ENCODE data around the gene ATL3.
"Not testable (repeated sequence)": the region's sequence is repeated elsewhere in the genome, so short reads cannot be mapped to it uniquely, and the experiment has no call there.

ATL3 gene

DNA sequence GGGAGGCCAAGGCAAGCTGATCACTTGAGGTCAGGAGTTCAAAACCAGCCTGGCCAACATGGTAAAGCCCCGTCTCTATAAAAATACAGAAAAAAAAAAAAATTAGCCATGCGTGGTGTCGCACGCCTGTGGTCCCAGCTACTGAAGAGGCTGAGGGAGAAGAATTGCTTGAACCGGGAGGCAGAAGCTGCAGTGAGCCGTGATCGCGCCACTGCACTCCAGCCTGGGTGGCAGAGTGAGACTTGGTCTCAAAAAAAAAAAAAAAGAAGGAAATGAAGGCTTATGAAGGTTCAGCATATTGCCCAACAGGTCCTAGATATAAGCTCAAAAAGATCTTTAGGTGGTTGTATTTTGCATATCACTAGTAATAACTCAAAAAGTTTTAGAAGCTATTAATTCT is 10.2 kb downstream of the ATL3 start:
- no peak for DNase-seq (ENCODE audit: extremely low spot score)
- ChIA-PET POLR2A (interaction anchor here (0.7 kb wide), 1 partner anchor 10 kb away, joined by 3 read pairs; no protein-coding TSS in a partner anchor), CTCF (interaction anchor here (0.8 to 3.2 kb wide), 10 partner anchors 9 to 182 kb away, joined by 3 to 19 read pairs (median 4); partner anchors contain the start of gene ATL3)
- TF ChIP-seq, protein P1, sequence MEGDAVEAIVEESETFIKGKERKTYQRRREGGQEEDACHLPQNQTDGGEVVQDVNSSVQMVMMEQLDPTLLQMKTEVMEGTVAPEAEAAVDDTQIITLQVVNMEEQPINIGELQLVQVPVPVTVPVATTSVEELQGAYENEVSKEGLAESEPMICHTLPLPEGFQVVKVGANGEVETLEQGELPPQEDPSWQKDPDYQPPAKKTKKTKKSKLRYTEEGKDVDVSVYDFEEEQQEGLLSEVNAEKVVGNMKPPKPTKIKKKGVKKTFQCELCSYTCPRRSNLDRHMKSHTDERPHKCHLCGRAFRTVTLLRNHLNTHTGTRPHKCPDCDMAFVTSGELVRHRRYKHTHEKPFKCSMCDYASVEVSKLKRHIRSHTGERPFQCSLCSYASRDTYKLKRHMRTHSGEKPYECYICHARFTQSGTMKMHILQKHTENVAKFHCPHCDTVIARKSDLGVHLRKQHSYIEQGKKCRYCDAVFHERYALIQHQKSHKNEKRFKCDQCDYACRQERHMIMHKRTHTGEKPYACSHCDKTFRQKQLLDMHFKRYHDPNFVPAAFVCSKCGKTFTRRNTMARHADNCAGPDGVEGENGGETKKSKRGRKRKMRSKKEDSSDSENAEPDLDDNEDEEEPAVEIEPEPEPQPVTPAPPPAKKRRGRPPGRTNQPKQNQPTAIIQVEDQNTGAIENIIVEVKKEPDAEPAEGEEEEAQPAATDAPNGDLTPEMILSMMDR (IDR thresholded peaks at IDR 0.05; ENCODE audit: control extremely low read depth, extremely low read depth, low read depth, missing control alignments), result no peak

DNA sequence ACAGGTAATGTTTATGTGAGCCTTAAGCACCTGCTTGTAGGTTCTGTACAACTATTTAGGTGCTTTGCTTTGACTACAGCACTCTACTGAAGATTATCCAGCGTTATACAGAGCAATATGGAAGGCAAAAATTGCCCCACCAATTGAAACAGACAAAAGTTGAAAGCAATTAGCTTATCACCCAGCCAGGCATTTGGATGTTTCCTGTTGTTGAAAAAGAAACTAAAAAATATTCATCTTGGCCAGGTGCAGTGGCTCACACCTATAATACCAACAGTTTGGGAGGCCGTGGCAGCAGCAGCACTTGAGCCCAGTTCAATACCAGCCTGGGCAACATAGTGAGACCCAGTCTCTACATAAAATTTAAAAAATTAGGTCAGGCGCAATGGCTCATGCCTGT is 18.5 kb downstream of the ATL3 start:
- CTCF ChIA-PET, result interaction anchor here (1.0 to 1.5 kb wide), 4 partner anchors 10 to 30 kb away, joined by 3 to 4 read pairs (median 4); no protein-coding TSS in a partner anchor
- DNase-seq (ENCODE audit: extremely low spot score), result no peak
- POLR2A ChIA-PET, result no interaction called here
- TF ChIP-seq, protein P1 (IDR thresholded peaks at IDR 0.05; ENCODE audit: control extremely low read depth, extremely low read depth, low read depth, missing control alignments), result no peak

DNA sequence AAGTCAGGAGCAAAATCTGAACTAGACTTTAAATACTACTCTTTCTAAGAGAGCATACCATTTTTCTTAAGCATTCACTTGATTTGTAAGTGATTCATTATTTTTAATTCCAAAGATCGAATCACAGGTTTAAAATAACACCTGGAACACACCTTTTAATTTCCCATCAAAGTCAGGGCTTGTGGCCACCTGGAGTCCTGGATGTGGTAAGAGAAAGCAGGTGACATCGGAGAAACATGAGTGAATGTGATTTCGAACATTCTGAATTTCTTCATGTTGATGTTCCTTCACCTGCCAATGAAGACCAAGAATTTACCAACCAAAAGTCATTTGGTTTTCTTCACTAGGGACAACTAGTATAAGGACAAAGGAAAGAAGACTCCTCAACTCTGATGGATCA is 28.0 kb downstream of the ATL3 start:
- TF ChIP-seq, protein P1 (IDR thresholded peaks at IDR 0.05; ENCODE audit: control extremely low read depth, extremely low read depth, low read depth, missing control alignments), result no peak
- POLR2A ChIA-PET, result interaction anchor here (0.6 kb wide), 1 partner anchor 17 kb away, joined by 4 read pairs; no protein-coding TSS in a partner anchor
- CTCF ChIA-PET, result interaction anchor here (0.9 to 9.4 kb wide), 4 partner anchors 9 to 163 kb away, joined by 3 to 138 read pairs (median 4); no protein-coding TSS in a partner anchor
- DNase-seq (ENCODE audit: extremely low spot score), result no peak

DNA sequence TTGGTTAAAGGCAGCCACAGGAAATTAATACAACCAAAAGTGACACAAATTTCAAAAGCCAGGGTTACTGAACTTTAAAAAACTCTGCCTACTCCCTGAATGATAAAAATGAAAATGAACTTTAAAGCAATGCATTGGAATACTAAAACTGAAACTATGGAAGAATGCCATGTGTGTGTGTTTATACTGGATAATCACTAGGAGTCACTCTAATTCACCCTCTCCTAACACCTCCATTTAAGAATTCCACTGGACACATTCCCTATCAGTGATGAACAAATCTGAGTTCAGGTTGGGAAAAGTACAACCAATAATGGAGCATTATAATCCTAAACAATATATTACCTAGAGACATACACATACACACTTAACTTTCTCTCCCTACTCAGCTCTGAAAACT is 29.4 kb downstream of the ATL3 start:
- TF ChIP-seq, protein P1 (IDR thresholded peaks at IDR 0.05; ENCODE audit: control extremely low read depth, extremely low read depth, low read depth, missing control alignments), result no peak
- no peak for DNase-seq (ENCODE audit: extremely low spot score)
- CTCF ChIA-PET, result interaction anchor here (9.4 kb wide), 1 partner anchor 161 kb away, joined by 138 read pairs; no protein-coding TSS in a partner anchor
- POLR2A ChIA-PET, result no interaction called here

DNA sequence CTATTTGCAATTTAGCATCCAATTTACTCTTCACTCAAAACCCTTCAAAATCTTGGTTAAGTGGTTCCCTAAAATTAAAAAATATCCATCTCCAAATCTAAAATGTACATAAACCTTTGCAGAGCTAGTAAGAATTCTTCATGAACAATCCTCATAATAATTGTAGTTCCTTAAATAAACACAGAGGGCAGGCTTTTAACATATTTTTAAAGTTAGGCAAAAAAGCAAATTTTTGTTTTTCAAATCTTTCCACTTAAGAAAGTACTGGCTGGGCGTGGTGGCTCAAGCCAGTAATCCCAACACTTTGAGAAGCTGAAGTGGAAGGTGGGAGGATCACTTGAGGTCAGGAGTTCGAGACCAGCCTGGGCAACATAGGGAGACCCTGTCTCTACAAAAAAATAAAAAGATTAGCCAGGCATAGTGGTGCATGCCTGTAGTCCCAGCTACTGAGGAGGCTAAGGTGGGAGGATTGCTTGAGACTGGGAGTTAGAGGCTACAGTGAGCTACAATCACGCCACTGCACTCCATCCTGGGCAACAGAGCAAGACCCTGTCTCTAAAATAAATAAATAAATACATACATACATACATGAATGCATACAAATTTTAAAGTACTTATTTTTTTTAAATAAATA is 31.9 kb downstream of the ATL3 start:
- TF ChIP-seq, protein P1 (IDR thresholded peaks at IDR 0.05; ENCODE audit: control extremely low read depth, extremely low read depth, low read depth, missing control alignments), result no peak
- POLR2A ChIA-PET, result no interaction called here
- DNase-seq (ENCODE audit: extremely low spot score), result no peak
- CTCF ChIA-PET, result interaction anchor here (1.0 to 9.4 kb wide), 32 partner anchors 9 to 616 kb away, joined by 3 to 138 read pairs (median 4); partner anchors contain the start of genes ATL3, LGALS12, PLAAT4 and PLAAT5

DNA sequence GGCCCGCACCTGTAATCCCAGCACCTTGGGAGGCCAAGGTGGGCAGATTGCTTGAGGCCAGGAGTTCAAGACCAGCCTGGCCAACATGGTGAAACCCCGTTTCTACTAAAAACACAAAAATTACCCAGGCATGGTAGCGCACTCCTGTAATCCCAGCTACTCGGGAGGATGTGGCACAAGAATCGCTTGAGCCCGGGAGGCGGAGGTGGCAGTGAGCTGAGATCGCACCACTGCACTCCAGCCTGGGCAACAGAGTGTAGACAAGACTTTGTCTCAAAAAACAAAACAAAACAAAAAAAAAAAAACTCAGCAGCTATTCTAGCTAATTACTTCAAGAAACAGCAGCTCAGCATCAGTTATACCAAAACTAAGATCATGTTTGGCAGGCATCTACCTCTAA is 32.7 kb downstream of the ATL3 start:
- POLR2A ChIA-PET; DNase-seq (ENCODE audit: extremely low spot score): not testable (repeated sequence)
- CTCF ChIA-PET, result interaction anchor here (1.1 to 9.4 kb wide), 27 partner anchors 10 to 615 kb away, joined by 3 to 138 read pairs (median 5); partner anchors contain the start of genes ATL3, PLAAT2, PLAAT4 and PLAAT5
